Left lung (tissue), 10 donors: Measurements from ENCODE around the gene AQP2. TPM values are rescaled to one million over a fixed set of nuclear protein-coding genes. Genes with fewer than 3 reads are reported as not detected.

ENCODE experiments used
- ATAC-seq: fragments of 200-7000 bp; cut with Tn5 transposase; one replicate; pipeline ENCODE4 v1.9.1; 2020; ENCODE audit warnings: moderate library complexity
- DNase-seq, 4 donors: peaks; one replicate each; pipeline ENCODE4 v3.0.0-alpha.2; 2013 to 2020
- H3K27ac ChIP-seq, 2 donors: fragments of 200-600 bp; sonication (generic) in 1 of 2; one replicate each; pipeline versions ENCODE4 v1.5.0 to v1.8.0; 2020 to 2021
- H3K27me3 ChIP-seq, 2 donors: fragments of 200-600 bp; sonication (generic) in 1 of 2; one replicate each; pipeline versions ENCODE4 v1.5.0 to v1.8.0; 2020 to 2021
- H3K36me3 ChIP-seq, 2 donors: fragments of 200-600 bp; sonication (generic) in 1 of 2; one replicate each; pipeline versions ENCODE4 v1.5.0 to v1.8.0; 2020 to 2021
- H3K4me1 ChIP-seq, 2 donors: fragments of 200-600 bp; one replicate each; pipeline ENCODE4 v1.8.0; 2021
- H3K4me3 ChIP-seq, 2 donors: fragments of 200-600 bp; sonication (generic) in 1 of 2; one replicate each; pipeline versions ENCODE4 v1.5.0 to v1.8.0; 2020 to 2021; ENCODE audit warnings: mild to moderate bottlenecking in 1 of 2
- H3K9me3 ChIP-seq, 2 donors: fragments of 200-600 bp; sonication (generic) in 1 of 2; one replicate each; pipeline versions ENCODE4 v1.5.0 to v1.8.0; 2020 to 2021
- intact Hi-C, 2 donors: fragments of 100-400 bp; cut with DNase I; formaldehyde crosslinking; loops; one replicate each; pipeline versions ENCODE4 v1.11.2 to v1.14.2; 2022
- polyA plus RNA-seq, 6 donors: library from polyadenylated mRNA; unstranded; fragments of 120-200 nt; gene quantifications; one replicate each; pipeline ENCODE4 v1.2.1, GENCODE V29; 2013; ENCODE audit not compliant: insufficient read length in 6 of 6
- total RNA-seq, 2 donors: library from RNA; stranded (reverse); fragmentation: NEBNext Ultra II Directional; extraction: Animal tissue kit (Norgen Biotek cat#: 25700); gene quantifications; one replicate each; pipeline ENCODE4 v1.2.1, GENCODE V29; 2021
- TF ChIP-seq, protein P1 (sequence below), 2 donors: fragments of 200-600 bp; sonication (generic) in 1 of 2; IDR thresholded peaks; one replicate each; pipeline versions ENCODE4 v1.5.0 to v1.8.0; 2021; ENCODE audit warnings: antibody characterized with exemption in 2 of 2
- donor health status: DM: no; HTN: yes; CAD: no.
- donor health status: DM: no; HTN: no; CAD: no.

The AQP2 gene
- total and polyA plus RNA-seq, 8 donors = 0.13 to 2.0 (median 0.42) TPM; not detected in 1

DNA sequence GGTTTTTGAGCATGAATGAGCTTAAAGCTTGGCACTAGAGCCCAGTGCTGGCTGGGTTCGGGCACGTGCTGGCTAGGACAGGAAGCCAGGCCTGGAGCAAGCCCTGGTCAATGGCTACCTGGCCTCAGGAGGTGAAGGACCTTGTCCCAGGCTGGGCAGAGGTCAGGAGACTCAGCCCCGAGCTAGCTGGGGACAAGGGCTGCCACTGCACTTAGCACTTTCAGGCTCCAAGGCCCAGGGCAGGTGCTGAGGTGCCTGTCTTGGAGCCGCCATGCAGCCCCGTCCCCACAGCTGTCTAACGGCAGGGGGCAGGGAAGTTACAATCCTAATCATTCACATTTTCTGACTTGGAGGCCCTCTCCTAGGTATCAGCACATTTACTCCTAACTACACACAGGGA lies 17.9 kb downstream of the AQP2 start:
- H3K27ac ChIP-seq = no peak overlapping the region
- intact Hi-C loops = no loop called here
- no peak for DNase-seq
- H3K4me3 ChIP-seq = no peak overlapping the region
- H3K27me3 ChIP-seq = peaks cover 0 to 84% of the 10 kb centered on the region in 2 donors
- TF ChIP-seq, protein P1, sequence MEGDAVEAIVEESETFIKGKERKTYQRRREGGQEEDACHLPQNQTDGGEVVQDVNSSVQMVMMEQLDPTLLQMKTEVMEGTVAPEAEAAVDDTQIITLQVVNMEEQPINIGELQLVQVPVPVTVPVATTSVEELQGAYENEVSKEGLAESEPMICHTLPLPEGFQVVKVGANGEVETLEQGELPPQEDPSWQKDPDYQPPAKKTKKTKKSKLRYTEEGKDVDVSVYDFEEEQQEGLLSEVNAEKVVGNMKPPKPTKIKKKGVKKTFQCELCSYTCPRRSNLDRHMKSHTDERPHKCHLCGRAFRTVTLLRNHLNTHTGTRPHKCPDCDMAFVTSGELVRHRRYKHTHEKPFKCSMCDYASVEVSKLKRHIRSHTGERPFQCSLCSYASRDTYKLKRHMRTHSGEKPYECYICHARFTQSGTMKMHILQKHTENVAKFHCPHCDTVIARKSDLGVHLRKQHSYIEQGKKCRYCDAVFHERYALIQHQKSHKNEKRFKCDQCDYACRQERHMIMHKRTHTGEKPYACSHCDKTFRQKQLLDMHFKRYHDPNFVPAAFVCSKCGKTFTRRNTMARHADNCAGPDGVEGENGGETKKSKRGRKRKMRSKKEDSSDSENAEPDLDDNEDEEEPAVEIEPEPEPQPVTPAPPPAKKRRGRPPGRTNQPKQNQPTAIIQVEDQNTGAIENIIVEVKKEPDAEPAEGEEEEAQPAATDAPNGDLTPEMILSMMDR (IDR thresholded peaks at IDR 0.05) = no peak
- no peaks in the 10 kb centered on the region for H3K9me3 ChIP-seq
- ATAC-seq = no peak
- H3K4me1 ChIP-seq = peaks cover 3 to 15% of the 10 kb centered on the region in 2 donors
- H3K36me3 ChIP-seq = no peaks in the 10 kb centered on the region

DNA sequence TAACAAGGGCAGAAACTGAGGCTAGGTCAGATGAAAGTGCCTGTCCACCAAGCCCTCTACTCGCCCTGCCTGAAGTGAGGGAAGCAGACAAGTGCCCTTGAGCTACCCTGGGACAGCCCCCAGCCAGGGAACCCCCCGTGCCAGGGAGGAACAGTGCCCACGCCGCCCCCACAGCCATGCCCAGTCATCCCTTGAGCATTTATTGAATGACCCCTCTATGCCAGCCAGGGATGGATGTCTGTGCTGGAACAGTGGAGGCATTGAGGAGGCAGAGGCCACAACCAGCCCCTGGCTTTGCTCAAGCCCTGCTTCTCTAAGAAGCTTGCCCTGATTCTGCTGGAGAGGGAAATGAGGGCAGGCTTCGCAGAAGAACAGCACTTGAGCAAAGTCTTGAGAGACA lies 18.5 kb downstream of the AQP2 start:
- Histone ChIP-seq H3K36me3 (no peaks in the 10 kb centered on the region), H3K4me1 (peaks cover 3 to 18% of the 10 kb centered on the region in 2 donors), H3K27me3 (peaks cover 0 to 80% of the 10 kb centered on the region in 2 donors), H3K4me3 (no peak overlapping the region), H3K9me3 (no peaks in the 10 kb centered on the region), H3K27ac (no peak overlapping the region)
- intact Hi-C loops = no loop called here
- TF ChIP-seq, protein P1 (IDR thresholded peaks at IDR 0.05) = no peak
- no peak for ATAC-seq
- DNase-seq = no peak

DNA sequence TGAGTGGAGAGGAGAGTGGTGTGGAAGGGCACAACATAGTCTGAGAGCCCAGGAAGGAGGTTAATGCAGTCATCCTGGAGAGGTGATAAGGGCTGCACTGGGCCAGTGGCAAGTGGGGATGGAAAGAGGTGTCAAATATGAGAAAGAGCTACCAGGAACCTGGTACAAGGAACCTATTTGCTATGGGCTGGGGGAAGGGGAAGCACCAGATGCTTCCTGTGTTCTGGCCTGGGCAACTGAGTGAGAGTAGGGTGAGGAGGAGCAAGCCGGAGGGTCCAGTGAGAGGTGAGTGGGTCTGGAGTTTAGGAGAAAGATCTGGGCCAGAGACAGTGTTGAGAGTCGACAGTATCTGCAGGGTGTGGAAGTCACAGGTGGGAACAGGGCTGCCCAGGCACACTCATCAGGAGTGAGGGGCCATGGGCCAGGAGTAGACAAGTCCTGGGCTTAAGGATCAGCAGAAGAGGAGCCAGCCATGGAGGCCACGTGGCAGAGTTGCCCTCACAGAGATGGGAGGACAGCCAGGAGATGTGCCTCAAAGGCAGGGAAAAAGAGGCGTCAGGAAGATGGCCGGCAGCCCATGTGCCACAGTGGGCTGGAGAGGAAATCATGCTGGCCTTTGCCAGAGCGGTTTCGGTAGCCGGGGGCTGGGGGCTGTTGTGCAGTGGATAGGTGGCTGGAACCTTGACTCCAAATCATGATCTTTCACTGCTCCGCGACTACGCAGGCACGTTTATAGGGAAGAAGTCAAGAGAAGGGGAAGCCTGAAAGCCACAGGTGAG lies 19.3 kb downstream of the AQP2 start:
- ATAC-seq = no peak
- TF ChIP-seq, protein P1 (IDR thresholded peaks at IDR 0.05) = no peak
- H3K9me3 ChIP-seq = no peaks in the 10 kb centered on the region
- DNase-seq = no peak
- H3K4me3 ChIP-seq = no peak overlapping the region
- peaks cover 0 to 72% of the 10 kb centered on the region in 2 donors for H3K27me3 ChIP-seq
- intact Hi-C loops = loop anchor here in 1 of 2 donors (5.0 kb wide), 1 partner anchor 92 kb away; no protein-coding TSS in a partner anchor
- H3K4me1 ChIP-seq = peaks cover 8 to 21% of the 10 kb centered on the region in 2 donors
- H3K27ac ChIP-seq = no peak overlapping the region
- H3K36me3 ChIP-seq = no peaks in the 10 kb centered on the region

DNA sequence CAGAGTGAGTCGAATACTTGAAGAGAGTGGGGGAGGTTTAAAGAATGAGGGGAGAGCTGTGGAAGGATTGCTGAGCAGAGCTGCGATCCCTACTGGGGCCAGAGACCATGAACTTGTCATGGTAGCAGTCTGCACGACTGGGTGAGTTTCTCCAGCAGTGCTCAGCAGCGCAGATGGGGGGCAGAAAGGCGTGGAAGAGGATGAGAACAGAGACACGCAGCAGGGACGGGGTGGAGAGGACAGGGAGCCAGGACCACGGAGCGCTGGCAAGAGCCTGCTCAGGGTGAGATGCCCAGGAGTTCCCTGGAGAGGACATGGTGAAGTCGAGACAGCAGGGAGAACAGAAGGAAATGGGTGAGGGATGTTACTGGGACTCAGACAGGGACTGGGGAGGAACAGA lies 20.1 kb downstream of the AQP2 start:
- no peaks in the 10 kb centered on the region for H3K36me3 ChIP-seq
- ATAC-seq (no peak), DNase-seq (no peak)
- no peaks in the 10 kb centered on the region for H3K9me3 ChIP-seq
- H3K27me3 ChIP-seq = peaks cover 0 to 64% of the 10 kb centered on the region in 2 donors
- TF ChIP-seq, protein P1 (IDR thresholded peaks at IDR 0.05) = no peak
- intact Hi-C loops = loop anchor here in 1 of 2 donors (5.0 kb wide), 1 partner anchor 92 kb away; no protein-coding TSS in a partner anchor
- peaks cover 8 to 21% of the 10 kb centered on the region in 2 donors for H3K4me1 ChIP-seq
- H3K27ac ChIP-seq = no peak overlapping the region
- no peak overlapping the region for H3K4me3 ChIP-seq

DNA sequence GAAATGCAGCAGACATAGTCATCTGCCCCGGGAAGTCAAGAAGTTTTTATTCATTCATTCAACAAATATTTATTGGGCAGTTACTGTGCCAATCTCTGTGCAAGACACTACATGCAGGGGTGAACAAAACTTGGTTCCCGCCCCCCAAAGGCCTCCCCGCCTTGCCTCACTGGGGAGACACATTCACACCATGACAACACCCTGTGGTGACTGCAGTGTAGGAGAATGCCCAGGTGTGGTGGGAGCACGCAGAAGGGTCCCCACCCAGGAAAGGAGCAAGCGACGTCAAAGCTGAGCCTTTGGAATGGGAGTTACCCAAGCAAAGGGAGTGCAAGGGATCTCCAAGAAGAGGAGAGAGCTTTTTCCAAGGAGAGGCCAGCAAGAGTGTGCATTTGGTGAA lies 20.6 kb downstream of the AQP2 start:
- intact Hi-C loops = loop anchor here in 1 of 2 donors (5.0 kb wide), 1 partner anchor 91 kb away; no protein-coding TSS in a partner anchor
- H3K4me1 ChIP-seq = peaks cover 8 to 21% of the 10 kb centered on the region in 2 donors
- H3K27ac ChIP-seq = no peak overlapping the region
- H3K27me3 ChIP-seq = peaks cover 0 to 59% of the 10 kb centered on the region in 2 donors
- no peaks in the 10 kb centered on the region for H3K9me3 ChIP-seq
- TF ChIP-seq, protein P1 (IDR thresholded peaks at IDR 0.05) = no peak
- H3K36me3 ChIP-seq = no peaks in the 10 kb centered on the region
- DNase-seq (no peak), ATAC-seq (no peak)
- H3K4me3 ChIP-seq = no peak overlapping the region
